HUES6 (cell line): ENCODE measurements around the gene PSMD3.

Experiments
- H3K27ac ChIP-seq: 2 replicates; pipeline ENCODE4 v1.7.0; 2013; ENCODE audit warnings: low read depth, mild to moderate bottlenecking, low read length, inconsistent platforms
- H3K27me3 ChIP-seq: 2 replicates; pipeline ENCODE4 v1.6.1; 2013; ENCODE audit warnings: low read length; ENCODE audit not compliant: control insufficient read depth, insufficient read depth
- H3K36me3 ChIP-seq: 2 replicates; pipeline ENCODE4 v1.6.1; 2013; ENCODE audit warnings: low read length; ENCODE audit not compliant: control insufficient read depth, insufficient read depth
- H3K4me1 ChIP-seq: 2 replicates; pipeline ENCODE4 v1.6.1; 2013; ENCODE audit warnings: low read length; ENCODE audit not compliant: control insufficient read depth, insufficient read depth
- H3K4me3 ChIP-seq: 2 replicates; pipeline ENCODE4 v1.5.1; 2013; ENCODE audit warnings: low read depth, low read length
- H3K9ac ChIP-seq: one replicate; pipeline ENCODE4 v1.6.1; 2013; ENCODE audit warnings: mild to moderate bottlenecking, low read length
- H3K9me3 ChIP-seq: 2 replicates; pipeline ENCODE4 v1.6.1; 2013; ENCODE audit warnings: low read depth, low read length; ENCODE audit not compliant: control insufficient read depth, insufficient read depth

Gene PSMD3

DNA sequence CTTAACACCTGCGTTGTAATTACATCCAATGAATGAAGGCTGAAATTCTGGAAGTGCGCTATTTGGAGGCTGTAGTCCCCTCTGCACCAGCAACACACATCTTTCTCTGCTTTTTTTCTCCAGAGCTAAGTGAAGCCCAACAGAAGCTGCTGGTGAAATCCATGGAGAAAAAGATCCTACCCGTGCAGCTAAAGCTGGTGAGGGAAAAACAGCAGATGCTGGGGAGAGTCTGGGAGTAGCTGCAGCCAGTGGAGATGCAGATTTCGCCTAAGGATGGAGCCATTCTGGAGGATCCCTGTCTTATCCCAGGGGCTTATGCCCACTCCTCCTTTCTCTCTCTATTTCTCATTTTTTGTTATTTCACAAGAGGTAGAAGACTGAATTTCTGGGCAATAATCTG lies 4.8 kb upstream of the PSMD3 start:
- peaks cover 11% of the 10 kb centered on the region; the same call in 1 of the 2 replicates for H3K27me3 ChIP-seq
- H3K4me3 ChIP-seq: no peak overlapping the region
- H3K9ac ChIP-seq: no peak overlapping the region
- no peak overlapping the region for H3K27ac ChIP-seq
- no peaks in the 10 kb centered on the region for H3K36me3 ChIP-seq
- peaks cover 12% of the 10 kb centered on the region for H3K4me1 ChIP-seq
- no peaks in the 10 kb centered on the region for H3K9me3 ChIP-seq

GRCh38 chr17:39979016-39979670 lies 1.5 kb upstream of the PSMD3 start:
- no peak overlapping the region for H3K27ac ChIP-seq

DNA sequence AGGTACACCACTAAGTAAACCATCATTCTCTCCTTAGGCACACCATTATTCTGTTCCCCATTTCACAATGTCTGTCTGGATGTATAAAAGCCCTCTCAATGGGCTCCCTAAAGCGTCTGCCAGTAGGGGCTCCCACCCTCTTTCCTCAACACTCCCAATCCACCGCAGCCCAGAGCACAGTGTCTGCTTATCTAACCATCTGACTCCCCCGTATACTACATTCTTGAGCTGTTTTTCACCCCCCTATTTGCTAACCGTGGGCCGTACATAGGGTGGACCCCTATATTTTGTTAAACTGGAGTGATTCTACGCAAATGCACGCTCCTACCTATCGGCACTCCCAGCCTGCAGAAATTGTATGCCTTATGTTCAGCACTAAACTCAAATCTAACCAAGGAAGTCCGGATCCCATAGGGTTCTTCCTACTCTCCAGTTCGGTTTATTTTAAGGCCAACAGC lies 685 bp upstream of the PSMD3 start:
- H3K27ac ChIP-seq: peak overlapping the region; percentile 90
- H3K36me3 ChIP-seq: peaks cover 15% of the 10 kb centered on the region
- H3K4me1 ChIP-seq: peaks cover 16% of the 10 kb centered on the region
- H3K9ac ChIP-seq: peak overlapping the region; percentile 96
- H3K4me3 ChIP-seq: peak overlapping the region; percentile 98
- H3K27me3 ChIP-seq: no peaks in the 10 kb centered on the region
- H3K9me3 ChIP-seq: no peaks in the 10 kb centered on the region

More at GRCh38 chr17:39979016-39979670, 1.5 kb upstream of the PSMD3 start:
- Histone ChIP-seq H3K9me3 (no peaks in the 10 kb centered on the region), H3K4me1 (peaks cover 16% of the 10 kb centered on the region), H3K4me3 (peak overlapping the region; percentile 98; the same call in 1 of the 2 replicates), H3K9ac (no peak overlapping the region), H3K36me3 (peaks cover 7% of the 10 kb centered on the region), H3K27me3 (no peaks in the 10 kb centered on the region)

DNA sequence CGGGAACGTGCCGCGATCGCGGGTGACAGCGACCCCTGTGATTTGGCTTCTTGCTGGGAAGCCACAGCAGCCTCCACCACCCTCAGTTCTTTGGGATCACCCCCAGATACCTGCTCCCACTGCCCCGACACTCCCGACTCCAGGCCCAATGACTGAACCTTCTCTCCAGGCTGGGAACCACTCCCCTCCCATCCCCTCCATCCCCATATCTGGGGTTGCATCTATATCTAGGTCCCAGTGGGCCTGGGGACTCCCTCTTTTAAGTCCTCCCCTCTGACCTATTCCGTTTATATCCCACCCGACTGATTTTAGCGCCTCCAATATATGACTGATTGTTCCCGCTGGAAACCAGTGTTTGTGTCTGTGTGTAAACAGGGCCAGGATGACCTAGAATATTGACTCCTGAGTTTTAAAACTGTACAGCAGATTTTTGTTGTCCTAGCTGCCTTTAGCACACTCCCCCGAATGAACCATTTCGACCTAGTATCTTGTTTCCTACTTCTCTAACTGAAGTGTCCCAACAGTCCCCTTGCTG lies 667 bp downstream of the PSMD3 start:
- Histone ChIP-seq H3K4me1 (peaks cover 16% of the 10 kb centered on the region), H3K36me3 (peaks cover 28% of the 10 kb centered on the region), H3K4me3 (peak overlapping the region; percentile 98), H3K27ac (peak overlapping the region; percentile 90), H3K27me3 (no peaks in the 10 kb centered on the region), H3K9me3 (no peaks in the 10 kb centered on the region), H3K9ac (peak overlapping the region; percentile 96)

DNA sequence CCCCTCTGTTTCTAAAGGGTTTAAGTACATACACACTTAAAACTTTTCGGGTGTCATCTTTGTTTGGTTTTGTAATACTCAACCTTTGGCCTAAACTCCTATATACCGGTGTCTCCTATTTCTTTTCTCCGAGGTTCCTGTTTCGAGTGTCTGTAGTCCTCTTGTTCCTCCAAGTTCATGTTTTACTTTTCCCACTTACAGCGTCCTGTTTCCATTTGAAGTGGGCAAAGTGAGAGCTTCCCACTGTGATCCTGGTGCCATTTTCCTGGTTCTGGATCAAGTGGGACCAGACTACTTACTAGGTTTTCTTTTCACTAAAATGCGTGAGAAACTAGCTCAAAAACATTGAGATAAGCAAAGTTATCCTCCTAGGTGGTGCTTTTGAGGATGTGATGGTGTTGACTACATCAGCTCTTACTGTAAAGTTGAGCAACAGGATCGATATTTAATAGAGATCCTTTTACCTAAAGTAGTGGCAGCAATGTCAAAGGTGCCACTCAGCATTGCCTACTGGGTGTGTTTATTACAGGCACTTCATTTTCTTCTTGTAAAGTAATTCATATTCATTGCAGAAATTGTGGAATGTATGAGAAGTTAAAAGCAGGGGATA lies 1.3 kb downstream of the PSMD3 start:
- peak overlapping the region; percentile 96 for H3K9ac ChIP-seq
- peaks cover 34% of the 10 kb centered on the region for H3K36me3 ChIP-seq
- H3K27ac ChIP-seq: no peak overlapping the region
- H3K4me3 ChIP-seq: peak overlapping the region; percentile 98
- no peaks in the 10 kb centered on the region for H3K9me3 ChIP-seq
- H3K4me1 ChIP-seq: peaks cover 16% of the 10 kb centered on the region
- H3K27me3 ChIP-seq: no peaks in the 10 kb centered on the region

- no peak overlapping the region for H3K27ac ChIP-seq
- H3K9me3 ChIP-seq: no peaks in the 10 kb centered on the region
- H3K27me3 ChIP-seq: no peaks in the 10 kb centered on the region
- H3K4me1 ChIP-seq: no peaks in the 10 kb centered on the region
- H3K36me3 ChIP-seq: peaks cover 97% of the 10 kb centered on the region
- H3K9ac ChIP-seq: no peak overlapping the region
- H3K4me3 ChIP-seq: no peak overlapping the region
These were observed 7.7 kb downstream of the PSMD3 start for GRCh38 chr17:39988206-39988810.

GRCh38 chr17:39994448-39994847 lies 13.8 kb downstream of the PSMD3 start:
- no peaks in the 10 kb centered on the region for H3K4me1 ChIP-seq
- no peak overlapping the region for H3K27ac ChIP-seq
- H3K27me3 ChIP-seq: no peaks in the 10 kb centered on the region
- H3K9ac ChIP-seq: no peak overlapping the region
- no peaks in the 10 kb centered on the region for H3K9me3 ChIP-seq
- no peak overlapping the region for H3K4me3 ChIP-seq
- peaks cover 89% of the 10 kb centered on the region for H3K36me3 ChIP-seq

DNA sequence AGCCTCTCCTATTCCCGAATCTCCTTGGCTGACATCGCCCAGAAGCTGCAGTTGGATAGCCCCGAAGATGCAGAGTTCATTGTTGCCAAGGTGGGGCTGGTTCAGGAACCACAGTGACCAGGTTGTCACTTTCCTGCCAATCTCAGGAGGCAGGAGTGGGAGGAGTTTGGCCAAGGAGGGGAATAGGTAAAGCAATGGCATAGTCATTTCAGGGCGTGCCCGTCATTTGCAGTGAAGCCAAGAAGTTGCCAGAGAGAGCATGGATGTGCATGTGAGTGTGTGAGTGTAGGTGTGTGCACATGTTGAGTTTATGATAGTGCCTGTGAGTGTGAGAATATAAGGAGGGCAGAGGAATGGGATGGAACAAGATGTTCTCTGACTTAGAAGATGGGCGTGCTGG lies 14.8 kb downstream of the PSMD3 start:
- Histone ChIP-seq H3K27me3 (no peaks in the 10 kb centered on the region), H3K9me3 (no peaks in the 10 kb centered on the region), H3K4me3 (no peak overlapping the region), H3K27ac (no peak overlapping the region), H3K36me3 (peaks cover 79% of the 10 kb centered on the region), H3K4me1 (no peaks in the 10 kb centered on the region), H3K9ac (no peak overlapping the region)

GRCh38 chr17:39996162-39996561 lies 15.6 kb downstream of the PSMD3 start:
- Histone ChIP-seq H3K9ac (no peak overlapping the region), H3K4me1 (no peaks in the 10 kb centered on the region), H3K9me3 (no peaks in the 10 kb centered on the region), H3K4me3 (no peak overlapping the region), H3K36me3 (peaks cover 72% of the 10 kb centered on the region), H3K27ac (no peak overlapping the region), H3K27me3 (no peaks in the 10 kb centered on the region)

- Histone ChIP-seq H3K9ac (no peak overlapping the region), H3K9me3 (no peaks in the 10 kb centered on the region), H3K4me1 (no peaks in the 10 kb centered on the region), H3K27ac (no peak overlapping the region), H3K36me3 (peaks cover 66% of the 10 kb centered on the region), H3K27me3 (no peaks in the 10 kb centered on the region), H3K4me3 (no peak overlapping the region)
These were observed 16.2 kb downstream of the PSMD3 start for GRCh38 chr17:39996800-39997199.

DNA sequence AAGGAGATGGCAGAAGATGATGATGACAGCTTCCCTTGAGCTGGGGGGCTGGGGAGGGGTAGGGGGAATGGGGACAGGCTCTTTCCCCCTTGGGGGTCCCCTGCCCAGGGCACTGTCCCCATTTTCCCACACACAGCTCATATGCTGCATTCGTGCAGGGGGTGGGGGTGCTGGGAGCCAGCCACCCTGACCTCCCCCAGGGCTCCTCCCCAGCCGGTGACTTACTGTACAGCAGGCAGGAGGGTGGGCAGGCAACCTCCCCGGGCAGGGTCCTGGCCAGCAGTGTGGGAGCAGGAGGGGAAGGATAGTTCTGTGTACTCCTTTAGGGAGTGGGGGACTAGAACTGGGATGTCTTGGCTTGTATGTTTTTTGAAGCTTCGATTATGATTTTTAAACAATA lies 16.9 kb downstream of the PSMD3 start:
- Histone ChIP-seq H3K36me3 (peaks cover 58% of the 10 kb centered on the region), H3K27ac (no peak overlapping the region)

More for the DNA sequence above, 16.9 kb downstream of the PSMD3 start:
- no peak overlapping the region for H3K9ac ChIP-seq
- no peaks in the 10 kb centered on the region for H3K27me3 ChIP-seq
- H3K4me3 ChIP-seq: no peak overlapping the region
- H3K9me3 ChIP-seq: no peaks in the 10 kb centered on the region
- no peaks in the 10 kb centered on the region for H3K4me1 ChIP-seq
